ENCODE data around the gene SAMD11. TPM values are rescaled to one million over a fixed set of nuclear protein-coding genes. Genes with fewer than 3 reads are reported as not detected.

Gene SAMD11
- total and polyA plus RNA-seq, 9 donors, result 0.85 to 10.6 (median 2.3) TPM

- H3K4me1 ChIP-seq (ENCODE audit: insufficient read depth), result no peaks in the 10 kb centered on the region
- no peaks in the 10 kb centered on the region for H3K9me3 ChIP-seq
- peak in 1 of 5 donors; percentile 31 for DNase-seq
- intact Hi-C loops (cut with DNase I), result loop anchor here in 1 of 4 donors (10.0 kb wide), 1 partner anchor 1645 kb away; the partner anchor contains the start of gene TNFRSF14
- 0 to 2% (median 2%) methylated on average over 1 to 53 of the region's 53 CpGs for WGBS, 3 donors
- no peaks in the 10 kb centered on the region for H3K27me3 ChIP-seq
- H3K36me3 ChIP-seq, result no peaks in the 10 kb centered on the region
- TF ChIP-seq CTCF (IDR thresholded peaks at IDR 0.05), result no peak
- TF ChIP-seq POLR2A (IDR thresholded peaks at IDR 0.05), result no peak
- no peak for TF ChIP-seq EP300 (IDR thresholded peaks at IDR 0.05)
- no peak overlapping the region for H3K27ac ChIP-seq
- peak overlapping the region; percentile 5 for H3K4me3 ChIP-seq
Observed at GRCh38 chr1:909861-910310, 13.8 kb upstream of the SAMD11 start.

- no peak overlapping the region for H3K27ac ChIP-seq
- no peaks in the 10 kb centered on the region for H3K9me3 ChIP-seq
- H3K4me1 ChIP-seq (ENCODE audit: insufficient read depth), result no peaks in the 10 kb centered on the region
- DNase-seq, result peak; percentile 7 to 30 (median 16)
- intact Hi-C loops (cut with DNase I), result no loop called here
- TF ChIP-seq CTCF (IDR thresholded peaks at IDR 0.05) (no peak), EP300 (IDR thresholded peaks at IDR 0.05) (no peak)
- H3K36me3 ChIP-seq, result no peaks in the 10 kb centered on the region
- H3K4me3 ChIP-seq, result peak overlapping the region; percentile 5
- no peaks in the 10 kb centered on the region for H3K27me3 ChIP-seq
- 7 to 9% (median 7%) methylated on average over 19 to 29 of the region's 29 CpGs for whole genome bisulfite sequencing, 3 donors
Observed at GRCh38 chr1:910311-910880, 13.3 kb upstream of the SAMD11 start.

GRCh38 chr1:910881-911721 lies 12.6 kb upstream of the SAMD11 start:
- no peaks in the 10 kb centered on the region for H3K9me3 ChIP-seq
- no peak overlapping the region for H3K4me3 ChIP-seq
- H3K27me3 ChIP-seq, result no peaks in the 10 kb centered on the region
- peak in 4 of 5 donors; percentile 5 to 36 (median 13) for DNase-seq
- no peaks in the 10 kb centered on the region for H3K4me1 ChIP-seq (ENCODE audit: insufficient read depth)
- WGBS, 3 donors, result 18 to 26% (median 23%) methylated on average over 25 of the region's 25 CpGs
- H3K36me3 ChIP-seq, result no peaks in the 10 kb centered on the region
- H3K27ac ChIP-seq, result no peak overlapping the region
- intact Hi-C loops (cut with DNase I), result no loop called here
- TF ChIP-seq CTCF (IDR thresholded peaks at IDR 0.05), result no peak
- TF ChIP-seq POLR2A (IDR thresholded peaks at IDR 0.05), result no peak
- TF ChIP-seq EP300 (IDR thresholded peaks at IDR 0.05), result no peak

- H3K9me3 ChIP-seq, result no peaks in the 10 kb centered on the region
- no peaks in the 10 kb centered on the region for H3K36me3 ChIP-seq
- no peaks in the 10 kb centered on the region for H3K27me3 ChIP-seq
- H3K4me1 ChIP-seq (ENCODE audit: insufficient read depth), result peaks cover 3% of the 10 kb centered on the region
- WGBS, 3 donors, result 29 to 48% (median 46%) methylated on average over 15 of the region's 15 CpGs
- intact Hi-C loops (cut with DNase I), result no loop called here
- TF ChIP-seq EP300 (IDR thresholded peaks at IDR 0.05) (no peak), POLR2A (IDR thresholded peaks at IDR 0.05) (no peak), CTCF (IDR thresholded peaks at IDR 0.05) (no peak)
- no peak overlapping the region for H3K4me3 ChIP-seq
- H3K27ac ChIP-seq, result no peak overlapping the region
- peak in 1 of 5 donors; percentile 35 for DNase-seq
Observed at GRCh38 chr1:911875-912739, 11.6 kb upstream of the SAMD11 start.
